ENCODE data around the gene CNIH1.

DNA sequence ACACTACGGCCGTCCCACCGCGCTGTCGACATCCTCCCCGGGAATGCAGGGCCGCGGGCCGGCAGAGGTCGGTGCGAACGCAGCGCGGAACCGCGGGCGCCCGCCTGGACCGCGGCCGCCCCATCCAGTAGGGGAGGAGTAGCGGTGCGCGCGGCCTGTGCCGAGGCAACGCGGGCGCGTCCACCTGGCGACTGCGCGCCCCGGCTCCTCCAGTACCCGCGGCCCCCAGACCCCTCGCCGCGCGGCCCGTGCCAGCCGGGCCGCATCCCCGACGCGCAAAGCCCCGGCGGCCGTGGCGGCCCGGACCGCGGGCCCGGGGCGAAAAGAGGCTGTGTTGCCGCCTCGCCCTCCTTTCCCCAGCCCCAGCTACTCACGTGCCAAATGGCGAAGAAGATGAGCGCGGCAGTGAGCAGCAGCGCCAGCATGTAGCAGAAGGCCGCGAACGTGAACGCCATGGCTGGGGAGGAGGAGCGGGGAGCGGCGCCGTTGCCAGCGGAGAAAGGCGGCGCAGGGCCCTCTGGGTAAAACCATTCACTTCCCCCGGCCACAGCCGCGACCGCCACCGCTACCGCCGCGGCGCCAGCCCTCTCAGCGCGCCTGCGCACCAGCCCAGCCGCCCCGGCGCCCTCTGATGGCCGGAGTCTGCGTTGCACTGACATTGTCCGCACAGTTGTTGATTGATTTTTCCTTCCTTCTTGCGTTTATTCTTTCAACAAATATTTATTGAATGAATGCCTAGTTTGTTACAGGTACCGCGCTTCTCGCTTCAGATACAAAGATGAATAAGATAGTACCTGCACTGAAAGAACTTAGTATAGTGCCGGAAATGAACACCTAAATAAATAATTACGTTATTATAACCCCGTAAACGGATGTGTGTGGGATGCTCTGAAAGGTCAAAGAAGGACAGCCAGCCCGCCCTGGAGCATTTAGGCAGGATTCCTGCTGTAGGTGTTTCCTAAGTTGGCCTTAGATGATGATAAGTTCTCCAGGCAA lies at the start of gene CNIH1:
- TF ChIP-seq POLR2AphosphoS5 (IDR thresholded peaks at IDR 0.05; ENCODE audit: low read depth, low read length), result peak; percentile 63
- TF ChIP-seq POLR2A (IDR thresholded peaks at IDR 0.05; ENCODE audit: low read depth, low read length), result peak; percentile 59; the same call in 1 of the 2 replicates
- no peak for TF ChIP-seq POU2F2 (IDR thresholded peaks at IDR 0.05; ENCODE audit: low read depth, low read length)
- peak; percentile 24 for TF ChIP-seq PAX5 (IDR thresholded peaks at IDR 0.05; ENCODE audit: insufficient read depth, low read length, severe bottlenecking)
- TF ChIP-seq TAF1 (IDR thresholded peaks at IDR 0.05; ENCODE audit: low read depth, low read length), result peak; percentile 63; the same call in 1 of the 2 replicates

Data from GM12891 (cell line).